ENCODE data around the gene IMPG2.

DNA sequence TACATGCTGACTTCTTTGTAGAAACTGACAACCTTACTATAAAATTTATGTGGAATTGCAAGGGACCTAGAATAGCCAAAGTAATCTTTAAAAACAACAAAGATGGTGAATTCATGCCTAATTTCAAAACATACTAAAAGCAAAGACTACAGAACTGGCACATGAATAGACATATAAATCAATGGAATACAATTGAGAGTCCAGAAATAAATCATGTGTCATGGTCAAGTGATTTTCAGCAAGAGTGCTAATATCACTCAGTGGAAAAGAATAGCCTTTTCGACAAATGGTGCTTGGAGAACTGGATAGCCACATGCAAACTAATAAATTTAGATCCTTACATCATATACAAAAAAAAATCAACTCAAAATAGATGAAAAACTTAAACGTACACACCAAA, 8.7 kb downstream of the IMPG2 start:
- TF ChIP-seq NFRKB (IDR thresholded peaks at IDR 0.05), result no peak
- TF ChIP-seq L3MBTL2 (conservative IDR thresholded peaks at IDR 0.05), result no peak
- no peak for TF ChIP-seq FOXA1 (IDR thresholded peaks at IDR 0.05)
- no peak for TF ChIP-seq SP1 (IDR thresholded peaks at IDR 0.05)
- TF ChIP-seq FOXK2 (IDR thresholded peaks at IDR 0.05), result no peak
- TF ChIP-seq TARDBP (IDR thresholded peaks at IDR 0.05), result no peak
- TF ChIP-seq ARNT (IDR thresholded peaks at IDR 0.05), result peak; percentile 98
- TF ChIP-seq BHLHE40 (IDR thresholded peaks at IDR 0.05; ENCODE audit: borderline replicate concordance), result no peak

Data from HEK293T (cell line).